Measurements from ENCODE around the gene DAB1.

DNA sequence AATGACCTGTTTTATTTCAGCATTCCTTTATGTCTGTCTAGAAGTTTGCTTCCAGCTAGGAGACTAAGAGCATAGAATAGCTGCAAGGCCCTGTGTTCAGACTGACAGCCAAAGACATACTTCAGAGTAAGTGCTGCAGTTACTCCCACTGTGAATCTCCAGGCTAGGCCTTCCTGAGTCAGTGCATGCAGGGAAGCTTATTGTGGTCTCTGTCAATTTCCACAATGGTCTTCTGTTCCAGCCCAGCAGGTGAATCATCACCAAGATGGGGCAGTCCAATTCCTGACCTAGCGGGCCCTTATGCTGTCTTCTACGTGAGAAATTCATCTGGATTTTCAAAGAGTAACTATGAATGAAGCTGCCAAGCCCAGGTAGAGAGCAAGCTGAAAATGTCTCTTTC is 311.7 kb downstream of the DAB1 start:
- TF ChIP-seq POLR2A (IDR thresholded peaks at IDR 0.05), result no peak
- TF ChIP-seq, protein P1, sequence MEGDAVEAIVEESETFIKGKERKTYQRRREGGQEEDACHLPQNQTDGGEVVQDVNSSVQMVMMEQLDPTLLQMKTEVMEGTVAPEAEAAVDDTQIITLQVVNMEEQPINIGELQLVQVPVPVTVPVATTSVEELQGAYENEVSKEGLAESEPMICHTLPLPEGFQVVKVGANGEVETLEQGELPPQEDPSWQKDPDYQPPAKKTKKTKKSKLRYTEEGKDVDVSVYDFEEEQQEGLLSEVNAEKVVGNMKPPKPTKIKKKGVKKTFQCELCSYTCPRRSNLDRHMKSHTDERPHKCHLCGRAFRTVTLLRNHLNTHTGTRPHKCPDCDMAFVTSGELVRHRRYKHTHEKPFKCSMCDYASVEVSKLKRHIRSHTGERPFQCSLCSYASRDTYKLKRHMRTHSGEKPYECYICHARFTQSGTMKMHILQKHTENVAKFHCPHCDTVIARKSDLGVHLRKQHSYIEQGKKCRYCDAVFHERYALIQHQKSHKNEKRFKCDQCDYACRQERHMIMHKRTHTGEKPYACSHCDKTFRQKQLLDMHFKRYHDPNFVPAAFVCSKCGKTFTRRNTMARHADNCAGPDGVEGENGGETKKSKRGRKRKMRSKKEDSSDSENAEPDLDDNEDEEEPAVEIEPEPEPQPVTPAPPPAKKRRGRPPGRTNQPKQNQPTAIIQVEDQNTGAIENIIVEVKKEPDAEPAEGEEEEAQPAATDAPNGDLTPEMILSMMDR (IDR thresholded peaks at IDR 0.05), result no peak

Measured in right lobe of liver (tissue), 4 donors.